ENCODE results near the gene MEIS2.

- TF ChIP-seq TEAD4 (IDR thresholded peaks at IDR 0.05) (no peak), EP300 (IDR thresholded peaks at IDR 0.05; ENCODE audit: borderline replicate concordance) (no peak), TAF1 (IDR thresholded peaks at IDR 0.05; ENCODE audit: low read depth) (no peak), MAX (IDR thresholded peaks at IDR 0.05) (no peak), NFIC (IDR thresholded peaks at IDR 0.05) (no peak), RAD21 (IDR thresholded peaks at IDR 0.05; ENCODE audit: low read depth) (no peak), CEBPB (IDR thresholded peaks at IDR 0.05) (no peak), YY1 (IDR thresholded peaks at IDR 0.05; ENCODE audit: low read depth) (no peak), CREB1 (IDR thresholded peaks at IDR 0.05; ENCODE audit: low read depth) (no peak)
Observed at GRCh38 chr15:37014566-37014965, 85.8 kb downstream of the MEIS2 start.

Data from Ishikawa (cell line).